PC-3 (cell line): ENCODE measurements around the gene TMX2.

Experiments
- EZH2 ChIP-seq: fragments of 300-600 bp; sonication (generic); IDR thresholded peaks from one replicate; pipeline ENCODE4 v1.6.1; 2017; ENCODE audit warnings: antibody characterized with exemption, mild to moderate bottlenecking, low read length; ENCODE audit not compliant: unreplicated experiment
- EZH2phosphoT487 ChIP-seq: fragments of 300-600 bp; sonication (generic); IDR thresholded peaks from 2 replicates; pipeline ENCODE4 v1.6.1; 2018; ENCODE audit warnings: mild to moderate bottlenecking, antibody characterized with exemption, low read length, borderline replicate concordance
- TF ChIP-seq, protein P1 (sequence below): fragments of 300-600 bp; sonication (generic); conservative IDR thresholded peaks from 2 replicates; pipeline ENCODE4 v1.5.1; 2017; ENCODE audit warnings: antibody characterized with exemption, low read depth, mild to moderate bottlenecking, low read length

- TF ChIP-seq, protein P1, sequence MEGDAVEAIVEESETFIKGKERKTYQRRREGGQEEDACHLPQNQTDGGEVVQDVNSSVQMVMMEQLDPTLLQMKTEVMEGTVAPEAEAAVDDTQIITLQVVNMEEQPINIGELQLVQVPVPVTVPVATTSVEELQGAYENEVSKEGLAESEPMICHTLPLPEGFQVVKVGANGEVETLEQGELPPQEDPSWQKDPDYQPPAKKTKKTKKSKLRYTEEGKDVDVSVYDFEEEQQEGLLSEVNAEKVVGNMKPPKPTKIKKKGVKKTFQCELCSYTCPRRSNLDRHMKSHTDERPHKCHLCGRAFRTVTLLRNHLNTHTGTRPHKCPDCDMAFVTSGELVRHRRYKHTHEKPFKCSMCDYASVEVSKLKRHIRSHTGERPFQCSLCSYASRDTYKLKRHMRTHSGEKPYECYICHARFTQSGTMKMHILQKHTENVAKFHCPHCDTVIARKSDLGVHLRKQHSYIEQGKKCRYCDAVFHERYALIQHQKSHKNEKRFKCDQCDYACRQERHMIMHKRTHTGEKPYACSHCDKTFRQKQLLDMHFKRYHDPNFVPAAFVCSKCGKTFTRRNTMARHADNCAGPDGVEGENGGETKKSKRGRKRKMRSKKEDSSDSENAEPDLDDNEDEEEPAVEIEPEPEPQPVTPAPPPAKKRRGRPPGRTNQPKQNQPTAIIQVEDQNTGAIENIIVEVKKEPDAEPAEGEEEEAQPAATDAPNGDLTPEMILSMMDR, result peak; percentile 39; the same call in 1 of the 2 replicates
- peak; percentile 92 for TF ChIP-seq EZH2phosphoT487
- TF ChIP-seq EZH2, result no peak
These were observed 44.5 kb upstream of the TMX2 start, which contains the start of gene ZDHHC5 for GRCh38 chr11:57667736-57668433.
